HG03469 (cell line): ENCODE data around the gene RASAL3.

Source experiments
- ATAC-seq: cut with Tn5 transposase; IDR thresholded peaks from one replicate; pipeline ENCODE4 v1.9.1; 2021; ENCODE audit warnings: mild to moderate bottlenecking, moderate library complexity, moderate number of reproducible peaks; ENCODE audit not compliant: unreplicated experiment

RASAL3 gene

DNA sequence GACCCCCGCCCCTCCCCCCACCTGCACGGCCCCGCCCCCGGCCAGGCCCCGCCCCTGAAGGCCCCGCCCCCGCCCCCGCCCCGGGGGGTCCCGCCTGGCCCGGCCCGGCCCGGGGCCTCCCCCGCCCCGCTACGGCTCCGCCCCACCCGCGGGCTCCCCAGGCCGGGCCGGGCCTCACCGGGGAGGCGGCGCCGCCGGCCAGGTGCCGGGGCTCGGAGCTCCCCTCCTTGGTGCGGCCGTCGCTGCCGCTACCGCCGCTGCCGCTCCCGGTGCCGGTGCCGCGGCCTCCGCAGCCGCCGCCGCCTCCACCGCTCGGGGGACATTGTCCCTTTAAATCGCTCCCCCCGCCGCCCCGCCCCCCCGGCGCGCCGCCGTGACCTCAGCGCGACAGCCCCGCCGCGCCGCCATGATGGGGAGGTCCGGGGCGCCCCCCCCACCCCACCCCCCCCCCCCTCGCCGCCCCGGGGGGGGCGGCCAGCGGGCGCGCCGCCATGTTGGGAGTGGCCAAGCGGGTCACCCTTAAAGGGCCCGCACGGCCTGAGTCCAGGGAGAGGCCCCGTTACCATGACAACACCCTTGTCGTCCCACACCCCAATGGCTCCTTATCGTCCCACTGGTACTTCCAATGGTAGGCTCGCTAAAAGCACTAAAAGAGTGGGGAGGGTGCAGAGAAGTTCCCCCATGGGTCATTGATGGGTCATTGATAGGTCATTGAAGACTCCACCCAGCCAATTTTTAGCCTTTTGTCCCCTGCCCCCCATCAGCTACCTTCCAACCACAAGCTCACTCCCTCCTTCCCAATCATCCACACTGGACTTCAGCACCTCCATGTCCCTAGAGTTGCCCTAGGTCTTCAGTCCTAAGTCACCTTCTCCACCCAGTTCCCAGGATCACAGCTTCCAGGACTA is 14.5 kb downstream of the RASAL3 start, which contains the start of gene WIZ:
Gene WIZ (minus strand): TSS at position 337 of the 908 bp plus-strand sequence. CDS start 1,649 bp downstream, outside the sequence.
- ATAC-seq = no peak

DNA sequence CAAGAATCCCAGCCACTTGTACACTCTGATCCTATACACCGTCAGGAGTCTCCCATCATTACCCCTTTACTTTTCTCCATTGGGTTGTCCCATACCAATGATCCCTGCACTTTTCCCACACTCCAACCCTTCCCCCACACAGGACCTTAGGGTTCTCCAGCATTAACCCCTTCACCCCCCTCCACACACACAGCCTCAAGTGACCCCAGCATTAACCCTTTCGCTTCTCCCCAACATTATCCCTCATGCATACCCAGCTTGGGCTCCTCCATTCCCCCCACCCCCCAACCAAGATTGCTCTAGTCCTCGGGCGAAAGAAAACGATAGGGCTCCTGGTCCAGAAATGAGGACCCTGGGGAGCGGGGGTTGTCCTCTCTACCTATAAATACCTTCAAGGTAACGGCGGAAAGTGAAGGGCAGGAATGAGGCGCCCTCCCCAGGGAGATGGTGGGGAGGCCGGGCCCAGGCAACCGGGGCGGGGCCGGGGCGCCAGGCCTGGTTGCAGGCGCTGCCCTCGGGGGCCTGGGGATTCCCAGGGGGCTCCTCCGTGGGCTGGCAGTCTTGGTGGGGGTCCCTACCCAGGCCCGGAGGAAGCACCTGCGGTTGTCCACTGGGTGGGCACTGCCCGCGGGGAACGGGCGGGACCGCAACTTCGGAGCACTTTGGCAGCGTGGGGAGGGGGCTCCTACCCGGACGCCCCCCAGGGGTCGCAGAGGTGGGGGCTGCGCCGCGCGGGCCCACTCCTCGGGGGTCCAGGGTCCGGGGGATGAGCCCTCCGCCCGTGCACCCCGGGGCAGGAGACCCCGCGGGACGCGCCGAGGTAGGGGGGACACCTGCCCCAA is 15.3 kb downstream of the RASAL3 start:
- ATAC-seq = no peak

DNA sequence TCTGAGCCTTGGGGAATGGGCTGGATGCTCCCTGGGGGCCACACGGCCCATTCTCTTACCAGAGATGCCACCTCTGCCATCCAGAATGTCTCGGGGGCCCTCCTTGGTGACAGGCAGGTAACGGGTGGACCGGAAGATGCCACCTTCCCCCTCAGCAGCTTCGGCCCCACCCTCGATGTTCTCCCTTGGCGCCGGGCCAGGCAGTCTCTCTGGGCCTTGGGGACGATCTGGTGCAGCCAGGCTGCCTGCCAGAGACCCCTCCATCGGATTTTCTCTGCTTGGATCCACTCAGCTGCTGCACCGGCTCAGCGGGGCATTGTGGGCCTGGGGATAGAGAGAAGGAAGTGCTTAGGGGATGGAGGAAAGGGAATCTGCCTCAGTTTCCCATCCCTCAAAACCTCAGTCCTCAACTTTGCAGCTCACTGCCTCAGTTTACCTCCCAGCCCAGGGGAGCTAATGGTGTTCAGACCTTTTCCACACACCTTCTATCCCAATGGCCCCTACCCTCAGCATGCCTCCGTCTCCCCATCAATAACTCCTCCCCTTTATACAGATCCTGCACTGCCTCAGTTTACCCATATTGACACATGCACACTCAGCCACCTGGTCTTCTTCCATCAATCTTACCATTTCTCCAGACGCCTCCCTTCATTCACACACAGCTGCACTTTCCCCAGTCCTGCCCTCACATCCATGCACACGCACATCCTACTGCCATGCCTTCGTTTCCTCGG is 16.1 kb downstream of the RASAL3 start:
- ATAC-seq = no peak

DNA sequence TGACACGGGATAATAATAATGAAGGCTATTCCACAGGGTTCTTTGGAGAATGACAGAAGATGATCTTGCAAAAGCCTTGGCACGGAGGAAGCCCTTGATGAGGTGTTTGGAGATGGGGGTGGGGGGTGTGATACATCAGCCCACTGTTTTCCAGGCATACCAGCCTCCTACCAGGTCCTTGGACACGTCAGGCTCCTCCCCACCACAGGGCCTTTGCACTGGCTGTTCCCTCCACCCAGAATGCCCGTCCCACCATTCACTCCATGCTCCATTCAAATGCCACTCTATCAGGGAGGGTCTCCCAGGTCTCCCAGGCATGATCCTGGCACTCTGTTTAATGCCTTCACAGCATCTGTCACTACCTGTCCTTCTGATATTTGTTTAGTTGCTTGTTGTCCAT is 17.3 kb downstream of the RASAL3 start:
- ATAC-seq = no peak

DNA sequence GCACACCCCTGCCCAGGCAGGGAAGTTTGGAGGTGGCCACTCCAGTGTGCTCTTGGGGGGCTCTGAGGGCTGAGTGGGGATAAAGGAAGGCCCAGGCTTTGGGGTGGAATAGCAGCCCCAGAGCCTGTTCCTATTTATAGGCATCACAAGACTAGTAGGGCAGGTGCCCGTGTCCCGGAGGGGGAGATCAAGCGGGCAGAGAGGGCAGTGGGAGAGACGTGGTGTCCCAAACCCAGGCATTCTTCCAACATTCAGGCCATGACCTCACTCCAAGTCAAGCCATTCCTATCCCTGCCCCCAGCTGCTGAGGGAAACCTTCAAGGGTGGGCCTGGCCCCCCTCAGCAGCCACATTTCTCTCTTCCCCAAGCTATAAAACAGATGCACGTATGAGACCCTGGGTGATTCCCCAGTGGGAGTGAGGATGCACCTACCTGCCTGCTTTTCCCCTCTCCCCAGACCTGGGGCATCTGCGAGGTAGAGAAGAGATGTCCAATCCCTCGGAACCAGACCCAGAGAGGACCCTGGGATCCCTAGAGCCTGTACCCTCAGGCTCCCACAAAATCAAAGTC is 18.5 kb downstream of the RASAL3 start:
- no peak for ATAC-seq

DNA sequence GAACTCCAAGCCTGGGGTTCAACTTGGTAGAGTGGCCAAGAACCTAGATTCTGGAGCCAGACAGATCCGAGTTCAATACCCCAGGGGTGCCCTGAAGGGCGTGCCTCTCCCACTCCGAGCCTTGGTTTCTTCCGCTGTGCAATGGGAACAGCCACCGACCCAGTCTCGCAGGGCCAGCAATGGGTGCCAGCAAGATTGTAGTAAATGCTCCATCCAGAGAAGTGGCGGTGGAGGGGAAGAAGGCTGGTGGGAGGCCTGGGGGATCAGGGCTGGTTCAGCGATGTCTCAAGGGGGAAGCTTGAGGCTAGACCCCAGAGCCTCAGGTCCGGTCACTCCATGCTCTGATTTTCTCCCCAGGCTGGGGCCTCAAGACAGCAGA is 19.1 kb downstream of the RASAL3 start:
- ATAC-seq = no peak

DNA sequence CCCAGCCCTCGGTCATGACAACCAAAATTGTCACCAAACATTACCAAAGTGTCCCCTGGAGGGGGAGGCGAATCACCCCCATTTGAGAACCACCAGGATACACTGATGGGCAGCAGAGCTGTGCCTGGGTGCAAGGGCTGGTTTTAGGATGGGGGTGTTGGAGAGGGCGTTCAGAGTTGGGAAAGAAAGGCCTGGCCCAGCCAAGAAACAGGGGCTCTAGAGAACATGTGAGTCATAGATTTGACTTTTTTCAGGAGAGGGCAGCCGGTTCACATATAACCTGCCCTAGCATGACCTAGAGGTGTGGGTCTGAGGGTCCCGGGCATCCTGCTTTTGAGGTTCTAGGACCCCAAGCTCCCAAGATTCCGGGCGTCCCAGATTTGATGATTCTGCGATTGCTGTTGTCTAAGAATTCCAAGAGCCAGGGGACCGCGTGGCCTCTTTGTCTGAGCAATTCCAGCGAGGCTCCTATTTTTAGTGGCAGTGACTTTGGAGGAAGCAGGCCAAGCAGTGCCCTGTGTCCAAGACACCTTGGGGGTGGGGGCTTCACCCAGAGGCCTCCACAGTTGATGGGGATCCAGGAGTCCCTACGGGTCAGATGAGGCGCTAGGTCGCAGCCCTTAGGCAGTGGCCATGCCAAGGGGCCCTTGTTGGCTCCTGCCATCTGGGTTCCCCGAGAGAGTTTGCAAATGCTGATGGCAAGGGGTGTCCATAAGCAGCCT is 19.7 kb downstream of the RASAL3 start:
- no peak for ATAC-seq

DNA sequence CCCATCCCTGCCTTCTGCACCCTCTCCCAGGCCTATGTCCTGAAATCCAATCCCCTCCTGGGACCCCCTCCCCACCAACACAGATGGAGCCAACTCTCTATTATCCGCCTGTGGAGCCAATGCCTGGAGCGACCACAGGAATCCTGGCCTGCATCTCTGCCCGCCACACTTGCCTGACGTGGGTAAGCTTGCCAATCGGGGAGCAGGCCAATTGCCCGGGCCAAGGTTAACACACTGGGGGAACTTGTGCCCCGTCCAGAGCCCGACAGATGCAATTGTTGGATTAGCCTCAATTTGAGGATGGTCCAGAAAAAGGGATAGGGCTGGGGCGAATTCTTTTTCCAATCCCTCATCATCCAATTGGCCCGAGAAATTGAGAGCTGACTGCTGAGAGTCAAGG is 20.5 kb downstream of the RASAL3 start:
- ATAC-seq = no peak

DNA sequence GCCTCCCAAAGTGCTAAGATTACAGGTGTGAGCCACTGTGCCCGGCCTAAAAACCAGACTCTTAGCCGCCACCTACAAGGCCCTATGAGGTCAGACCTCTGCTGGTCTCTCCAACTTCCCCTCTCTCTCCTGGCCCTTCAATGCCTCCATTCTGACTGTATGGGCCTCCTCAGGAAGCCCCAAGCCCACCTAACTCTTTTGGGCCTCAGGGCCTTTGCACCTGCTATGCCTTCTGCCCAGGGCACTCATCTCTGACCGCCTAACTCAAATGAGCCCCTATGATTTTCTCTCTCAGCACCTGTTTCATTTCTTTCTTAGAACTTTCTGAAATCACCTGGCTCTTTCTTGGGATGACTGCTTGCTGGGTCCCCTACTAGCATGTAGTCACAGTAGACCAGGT is 21.0 kb downstream of the RASAL3 start:
- no peak for ATAC-seq

DNA sequence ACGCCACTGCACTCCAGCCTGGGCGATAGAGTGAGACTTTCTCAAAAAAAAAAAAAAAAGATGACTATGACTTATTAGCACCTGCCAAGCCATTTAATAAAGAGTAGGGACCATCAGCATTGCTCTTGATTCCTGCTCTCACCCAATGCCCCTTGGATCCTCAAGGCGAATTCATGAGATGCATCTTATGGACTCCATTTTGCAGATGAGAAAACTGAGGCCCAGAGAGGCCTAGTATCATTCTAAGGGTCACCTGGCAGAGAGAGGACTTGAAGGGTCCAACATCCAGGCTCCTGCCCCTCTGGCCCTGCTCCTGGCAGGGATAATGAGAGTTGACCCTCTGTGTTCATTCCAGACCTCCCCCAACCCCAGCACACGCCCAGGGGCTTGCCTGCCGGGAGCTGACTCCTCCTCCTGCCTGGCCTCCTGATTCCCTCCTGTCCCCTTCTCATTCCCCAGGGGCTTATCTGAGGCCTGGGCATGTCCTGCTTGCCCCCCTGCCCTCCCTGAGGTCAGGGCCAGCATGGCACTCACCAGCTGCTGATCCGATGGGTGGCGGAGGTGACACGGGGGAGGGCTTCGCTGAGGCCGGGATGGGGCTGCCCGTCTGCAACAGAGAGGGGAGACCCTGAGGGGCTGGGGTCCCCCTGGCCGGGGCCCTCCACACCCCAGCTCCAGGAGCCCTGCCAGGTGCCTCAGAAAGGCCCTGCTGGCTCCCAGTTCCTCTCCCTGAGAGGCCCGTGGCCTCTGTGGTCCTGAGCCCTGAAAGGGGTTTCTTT is 22.0 kb downstream of the RASAL3 start:
- no peak for ATAC-seq

DNA sequence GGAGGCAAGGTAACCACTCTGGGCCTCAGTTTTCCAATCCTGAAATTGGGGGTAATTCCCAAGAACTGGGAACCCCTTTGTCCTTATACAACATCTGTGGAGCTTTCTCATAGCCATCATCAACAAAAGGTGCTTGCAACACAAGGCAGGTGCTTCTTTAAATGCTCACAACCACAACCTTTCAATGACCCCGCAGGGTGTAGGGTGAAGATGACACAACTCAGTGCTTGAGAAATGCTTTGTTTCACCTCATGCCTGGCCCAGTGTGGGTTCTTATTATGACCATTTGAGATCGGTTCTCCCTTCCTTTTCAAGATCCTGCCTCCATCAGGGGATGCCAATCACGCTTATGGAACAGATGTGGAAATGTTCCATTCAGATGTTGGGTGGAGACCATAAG is 23.0 kb downstream of the RASAL3 start:
- ATAC-seq = no peak

DNA sequence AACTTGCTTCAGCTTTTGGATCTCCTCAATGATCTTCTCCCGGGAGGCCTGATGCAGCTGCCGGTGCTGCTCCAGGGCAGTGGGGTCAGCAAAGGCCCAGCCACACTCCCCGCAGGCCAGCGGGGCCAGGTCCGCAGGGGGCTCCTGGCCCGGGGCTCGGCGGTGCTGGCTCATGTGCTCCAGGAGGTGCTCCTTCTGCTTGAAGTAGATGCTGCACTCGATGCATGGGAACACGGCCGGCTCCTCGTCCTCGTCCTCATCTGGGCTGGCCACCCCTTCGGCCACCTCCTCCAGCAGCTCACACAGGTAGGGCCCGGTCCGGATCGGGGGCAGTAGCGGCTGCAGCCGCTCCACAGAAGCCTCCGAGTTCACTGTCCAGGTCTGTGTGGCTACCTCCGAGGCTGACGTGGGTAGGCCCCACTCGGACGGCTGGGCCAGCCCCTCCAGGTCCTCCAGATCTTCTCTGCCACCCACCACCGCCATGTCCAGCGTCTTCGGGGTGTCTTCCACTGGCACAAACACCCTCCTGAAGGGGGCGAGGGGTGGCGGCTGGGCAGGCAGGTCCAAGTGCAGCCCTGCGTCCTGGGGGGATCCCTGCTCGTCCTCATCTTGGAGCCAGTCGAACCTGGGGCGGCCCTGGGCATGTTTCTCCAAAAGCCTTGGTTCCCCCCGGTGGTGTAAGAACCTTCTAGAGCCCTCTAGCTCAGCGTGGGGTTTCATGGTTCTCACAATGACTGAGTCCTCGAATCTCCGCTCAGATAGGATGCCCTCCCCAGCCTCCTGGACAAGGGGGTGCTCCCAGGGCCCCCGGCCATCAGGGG is 24.3 kb downstream of the RASAL3 start:
- ATAC-seq = no peak

DNA sequence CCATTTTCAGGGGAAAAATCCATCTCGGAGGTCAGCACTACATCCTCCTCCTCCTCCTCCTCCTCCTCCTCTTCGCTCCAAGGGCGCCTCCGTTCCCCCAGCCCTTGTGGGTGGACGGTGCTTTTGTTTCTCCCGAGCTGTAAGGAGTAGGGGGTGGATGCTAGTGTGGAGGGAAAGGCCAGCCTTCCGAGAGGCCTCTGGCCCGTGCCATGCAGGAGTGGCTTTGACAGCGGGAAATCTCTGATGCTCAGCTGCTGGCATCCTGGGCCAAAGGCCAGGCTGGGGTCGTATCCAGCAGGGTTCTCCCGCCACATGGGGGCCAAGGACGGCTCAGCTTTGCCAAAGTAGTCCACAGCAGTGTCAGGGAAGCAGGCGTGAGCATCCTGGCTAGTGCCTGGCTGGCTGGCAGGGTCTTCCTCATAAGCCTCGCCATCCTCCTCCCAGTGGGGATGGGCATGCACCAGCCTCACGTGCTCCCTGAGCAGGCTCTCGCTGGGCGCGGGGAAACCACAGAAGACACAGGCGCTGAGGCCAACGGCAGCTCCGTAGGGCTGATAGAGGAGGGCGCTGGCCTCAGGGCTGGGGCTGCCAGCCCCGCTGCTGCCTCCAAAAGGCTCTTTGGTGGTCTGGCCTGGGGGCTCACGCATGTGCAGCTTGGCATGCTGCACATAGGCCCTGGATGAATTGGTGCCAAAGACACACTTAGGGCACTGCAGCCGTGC is 25.1 kb downstream of the RASAL3 start:
- ATAC-seq = no peak

DNA sequence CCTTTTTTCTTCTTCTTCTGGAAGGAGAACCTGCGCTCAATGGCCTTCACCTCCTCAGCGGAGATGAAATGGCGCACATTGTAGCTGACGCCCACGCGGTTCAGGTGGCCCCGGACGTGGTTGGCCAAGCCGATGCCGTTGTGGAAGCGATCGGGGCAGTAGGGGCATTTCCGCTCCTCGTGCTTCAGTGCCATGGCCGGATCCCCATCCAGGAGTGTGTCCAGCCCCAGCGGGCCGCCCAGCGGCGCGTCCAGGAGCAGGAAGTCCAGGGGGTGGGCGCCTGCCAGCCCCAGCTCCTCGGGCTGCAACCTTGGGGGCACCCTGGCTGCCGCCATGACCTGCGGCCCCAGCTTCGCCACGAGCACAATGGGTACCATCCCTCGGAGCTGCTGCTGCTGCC is 25.8 kb downstream of the RASAL3 start:
- no peak for ATAC-seq

DNA sequence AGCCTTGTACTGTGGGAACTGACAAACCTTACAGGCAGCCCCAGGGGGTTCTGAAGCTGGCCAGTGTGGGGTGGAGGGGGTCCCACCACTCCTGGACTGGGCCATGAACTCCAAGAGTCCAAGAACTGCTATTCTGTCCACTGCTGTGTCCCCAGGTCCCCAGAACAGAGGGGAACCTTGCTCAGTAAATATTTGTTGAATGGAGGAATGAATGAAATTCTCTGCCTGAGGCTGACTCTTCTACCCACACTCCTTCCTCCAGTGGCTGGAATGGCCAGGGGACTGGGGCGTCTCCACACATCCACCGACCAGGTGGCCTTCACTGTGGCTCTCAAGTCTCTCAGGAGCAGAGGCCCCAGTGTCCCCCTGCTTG is 26.2 kb downstream of the RASAL3 start:
- no peak for ATAC-seq

DNA sequence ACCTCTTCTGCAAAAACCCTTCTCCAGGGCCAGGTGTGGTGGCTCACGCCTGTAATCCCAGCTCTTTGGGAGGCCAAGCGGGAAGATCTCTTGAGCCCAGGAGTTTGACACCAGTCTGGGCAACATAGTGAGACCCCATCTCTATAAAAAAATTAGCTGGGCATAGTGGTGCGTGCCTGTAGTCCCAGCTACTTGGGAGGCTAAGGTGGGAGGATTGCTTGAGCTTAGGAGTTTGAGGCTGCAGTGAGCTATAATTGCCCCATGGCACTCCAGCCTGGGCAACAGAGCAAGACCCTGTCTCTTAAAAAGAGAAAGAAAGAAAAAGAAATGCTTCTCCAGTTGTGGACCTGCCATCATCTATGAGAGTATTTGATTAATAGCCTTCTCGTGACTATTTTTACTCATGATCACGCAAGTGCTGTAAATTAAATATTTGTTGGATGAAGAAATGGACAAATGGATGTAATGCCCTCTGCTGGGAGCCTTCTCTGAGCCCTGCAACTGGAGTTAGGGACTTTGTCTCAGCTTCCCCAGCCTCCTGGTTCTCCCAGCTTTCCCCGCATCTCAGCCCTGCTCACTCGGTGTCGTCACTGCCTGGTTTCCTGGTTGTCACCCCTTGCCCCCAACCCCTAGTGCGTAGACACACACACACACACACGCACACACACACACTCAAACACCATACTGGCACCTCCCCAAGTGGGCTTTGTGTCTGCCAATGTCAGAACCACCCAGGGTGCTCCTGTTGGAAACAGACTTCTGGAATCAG is 26.8 kb downstream of the RASAL3 start:
- ATAC-seq = no peak

DNA sequence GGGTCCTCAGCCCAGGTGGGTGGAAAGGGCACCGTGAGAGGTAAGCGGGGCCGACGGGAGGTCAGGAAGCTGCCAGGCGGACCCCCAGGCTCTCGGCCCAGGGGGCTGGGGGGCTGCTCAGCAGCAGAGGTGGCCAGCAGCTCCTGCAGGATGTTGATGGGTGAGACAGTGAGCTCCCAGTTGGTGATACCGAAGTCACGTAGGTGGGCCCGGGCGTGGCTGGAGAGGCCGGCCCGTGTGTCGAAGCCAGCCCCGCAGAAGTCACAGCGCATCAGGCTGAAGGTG is 27.6 kb downstream of the RASAL3 start:
- ATAC-seq = no peak
